AG04449 (cell line): ENCODE data around the gene SLX9.

Source experiments
- CTCF ChIA-PET: fragments of 350-600 bp; formaldehyde crosslinking; extraction: SDS; loops from one replicate; lab custom pipeline; 2021; ENCODE audit warnings: antibody characterized with exemption; lab: Yijun Ruan, JAX
- POLR2A ChIA-PET: fragments of 400-600, 350-600 bp; formaldehyde crosslinking; extraction: SDS; loops from one replicate; lab custom pipeline; 2020; ENCODE audit warnings: antibody characterized with exemption, inconsistent platforms; lab: Yijun Ruan, JAX
- DNase-seq: peaks from one replicate; pipeline ENCODE4 v3.0.0-alpha.2; 2010; ENCODE audit warnings: low read depth, low spot score
- H3K4me3 ChIP-seq: 2 replicates; pipeline ENCODE4 v1.5.1; 2011; ENCODE audit warnings: low read depth, mild to moderate bottlenecking, control low read depth, low read length
- TF ChIP-seq, protein P1 (sequence below): IDR thresholded peaks from one replicate; pipeline ENCODE4 v1.5.1; 2011; ENCODE audit warnings: mild to moderate bottlenecking, moderate library complexity, low read length, control low read depth, inconsistent platforms; ENCODE audit not compliant: insufficient read depth; ENCODE audit errors: missing control alignments

The SLX9 gene

DNA sequence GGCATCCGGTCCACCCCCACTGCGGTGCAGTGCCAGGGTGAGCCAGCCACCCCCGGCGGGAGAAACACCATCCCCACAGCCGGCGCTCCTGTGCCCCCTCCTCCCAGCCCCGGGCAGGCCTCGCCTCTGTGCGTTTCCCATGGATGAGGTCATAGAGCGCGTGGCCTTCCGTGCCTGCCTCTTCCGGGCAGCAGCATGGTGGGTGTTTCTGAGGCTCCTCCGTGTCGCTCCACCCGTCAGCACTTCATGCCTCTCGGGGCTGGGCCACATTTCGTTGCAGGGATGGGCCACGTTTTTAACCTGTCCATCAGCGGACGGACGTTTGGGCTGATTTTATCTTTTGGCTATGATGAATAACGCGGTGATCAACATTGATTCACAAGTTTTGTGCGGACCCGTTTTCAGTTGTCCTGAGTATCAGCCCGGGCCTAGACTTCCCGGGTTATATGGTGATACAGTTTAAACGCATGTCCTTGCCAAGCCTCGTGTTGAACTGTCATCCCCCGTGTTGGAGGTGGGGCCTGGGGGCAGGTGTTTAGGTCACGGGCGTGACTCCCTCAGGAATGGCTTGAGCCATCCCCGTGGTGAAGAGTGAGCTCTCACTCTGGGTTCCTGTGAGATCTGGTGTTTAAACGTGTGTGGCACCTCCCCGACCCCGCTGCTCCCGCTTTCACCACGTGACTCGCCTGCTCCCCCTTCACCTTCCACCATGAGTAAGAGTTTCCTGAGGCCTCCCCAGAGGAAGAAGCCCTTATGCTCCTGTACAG is 64.8 kb downstream of the SLX9 start:
- no peak overlapping the region for H3K4me3 ChIP-seq
- DNase-seq, result no peak
- ChIA-PET POLR2A (no interaction called here), CTCF (no interaction called here)
- TF ChIP-seq, protein P1, sequence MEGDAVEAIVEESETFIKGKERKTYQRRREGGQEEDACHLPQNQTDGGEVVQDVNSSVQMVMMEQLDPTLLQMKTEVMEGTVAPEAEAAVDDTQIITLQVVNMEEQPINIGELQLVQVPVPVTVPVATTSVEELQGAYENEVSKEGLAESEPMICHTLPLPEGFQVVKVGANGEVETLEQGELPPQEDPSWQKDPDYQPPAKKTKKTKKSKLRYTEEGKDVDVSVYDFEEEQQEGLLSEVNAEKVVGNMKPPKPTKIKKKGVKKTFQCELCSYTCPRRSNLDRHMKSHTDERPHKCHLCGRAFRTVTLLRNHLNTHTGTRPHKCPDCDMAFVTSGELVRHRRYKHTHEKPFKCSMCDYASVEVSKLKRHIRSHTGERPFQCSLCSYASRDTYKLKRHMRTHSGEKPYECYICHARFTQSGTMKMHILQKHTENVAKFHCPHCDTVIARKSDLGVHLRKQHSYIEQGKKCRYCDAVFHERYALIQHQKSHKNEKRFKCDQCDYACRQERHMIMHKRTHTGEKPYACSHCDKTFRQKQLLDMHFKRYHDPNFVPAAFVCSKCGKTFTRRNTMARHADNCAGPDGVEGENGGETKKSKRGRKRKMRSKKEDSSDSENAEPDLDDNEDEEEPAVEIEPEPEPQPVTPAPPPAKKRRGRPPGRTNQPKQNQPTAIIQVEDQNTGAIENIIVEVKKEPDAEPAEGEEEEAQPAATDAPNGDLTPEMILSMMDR, result no peak

DNA sequence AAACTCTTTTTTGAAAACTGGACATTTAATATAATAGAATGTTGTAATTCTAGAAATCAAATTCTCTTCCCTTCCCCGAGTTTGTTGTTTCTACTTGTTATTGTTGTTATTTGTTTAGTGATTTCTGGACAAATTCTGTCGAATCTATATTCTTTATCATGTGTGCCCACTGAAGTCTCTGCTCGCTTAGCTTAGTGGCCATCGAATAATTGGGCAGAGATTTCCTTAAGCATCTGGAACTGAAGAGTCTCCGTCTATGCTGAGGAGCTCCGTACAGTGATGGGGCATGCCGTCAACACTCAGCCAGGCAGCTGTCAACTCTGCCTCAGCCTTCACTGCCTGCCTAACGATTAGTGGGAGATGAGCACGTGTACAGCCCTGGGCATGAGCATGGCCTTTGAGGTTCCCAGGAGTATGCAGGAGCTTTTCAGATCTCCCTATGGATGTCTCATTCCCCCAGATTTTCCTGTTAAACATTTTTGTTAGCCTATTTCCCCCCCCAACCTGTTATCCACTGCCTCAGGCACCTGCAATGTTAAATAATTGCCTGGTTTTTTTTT is 66.8 kb downstream of the SLX9 start:
- POLR2A ChIA-PET, result interaction anchor here (0.6 kb wide), 1 partner anchor 75 kb away, joined by 3 read pairs; no protein-coding TSS in a partner anchor
- H3K4me3 ChIP-seq, result no peak overlapping the region
- CTCF ChIA-PET, result interaction anchor here (1.1 kb wide), 1 partner anchor 130 kb away, joined by 3 read pairs; no protein-coding TSS in a partner anchor
- DNase-seq, result no peak
- TF ChIP-seq, protein P1, result no peak

DNA sequence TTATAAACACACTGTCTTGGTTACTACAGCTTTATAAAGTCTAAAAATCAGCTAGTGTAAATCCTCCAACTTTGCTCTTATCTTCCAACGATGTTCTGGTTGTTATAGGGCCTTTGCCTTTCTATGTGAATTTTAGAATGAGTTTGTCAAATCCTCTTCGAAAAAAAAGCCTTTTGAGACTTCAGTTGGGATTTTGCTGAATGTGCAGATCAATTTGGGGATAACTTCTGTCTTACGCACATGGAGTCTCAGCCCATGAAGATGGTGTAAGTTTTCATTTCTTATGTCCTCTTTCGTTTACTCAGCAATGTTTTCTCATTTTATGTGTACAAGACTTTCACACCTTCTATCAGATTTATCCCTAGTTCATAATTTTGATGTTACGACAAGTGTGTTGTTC is 69.8 kb downstream of the SLX9 start:
- TF ChIP-seq, protein P1, result no peak
- H3K4me3 ChIP-seq, result no peak overlapping the region
- CTCF ChIA-PET, result interaction anchor here (1.9 kb wide), 1 partner anchor 131 kb away, joined by 4 read pairs; no protein-coding TSS in a partner anchor
- POLR2A ChIA-PET, result no interaction called here
- no peak for DNase-seq

DNA sequence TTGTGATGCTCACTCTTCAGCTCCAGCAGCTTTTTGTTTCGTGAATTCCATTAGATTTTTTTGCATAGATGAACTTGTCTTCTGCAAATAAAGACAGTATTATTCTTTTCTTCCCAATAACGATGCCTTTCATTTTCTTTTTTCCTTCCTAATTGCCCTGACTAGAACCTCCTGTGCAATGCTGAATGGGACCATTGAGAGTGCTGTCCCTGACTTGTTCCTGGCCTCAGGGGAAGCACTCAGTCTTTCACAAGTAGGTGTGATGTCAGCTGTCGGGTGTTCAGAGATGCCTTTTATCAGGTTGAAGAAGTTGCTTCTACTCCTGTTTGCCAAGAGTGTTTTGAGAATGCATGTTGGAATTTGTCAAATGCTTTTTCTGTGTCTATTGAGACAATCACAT is 70.3 kb downstream of the SLX9 start:
- no peak for DNase-seq
- ChIA-PET CTCF (interaction anchor here (1.9 kb wide), 1 partner anchor 130 kb away, joined by 4 read pairs; no protein-coding TSS in a partner anchor), POLR2A (no interaction called here)
- H3K4me3 ChIP-seq, result no peak overlapping the region
- TF ChIP-seq, protein P1, result no peak

DNA sequence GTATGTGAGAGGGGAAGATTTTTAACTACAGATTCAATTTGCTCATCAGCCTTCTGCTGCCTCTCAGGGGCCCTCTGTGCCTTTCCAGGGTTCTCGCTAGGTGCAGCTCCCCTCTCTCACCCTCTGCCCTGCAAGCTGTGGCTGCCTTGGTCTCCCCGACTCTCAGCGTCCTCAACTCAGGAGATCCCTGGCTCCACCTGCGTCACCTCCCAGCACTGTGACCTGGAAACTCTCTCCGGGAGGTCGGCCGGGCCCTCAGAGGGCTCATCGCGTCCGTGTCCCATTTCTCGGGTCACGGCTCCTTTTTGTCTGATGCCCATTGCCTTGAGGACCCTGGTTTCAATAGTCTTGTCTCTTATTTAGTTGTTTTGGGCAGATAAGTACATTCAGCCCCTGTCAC is 71.0 kb downstream of the SLX9 start:
- CTCF ChIA-PET, result interaction anchor here (1.9 kb wide), 1 partner anchor 130 kb away, joined by 4 read pairs; no protein-coding TSS in a partner anchor
- TF ChIP-seq, protein P1, result no peak
- DNase-seq, result no peak
- POLR2A ChIA-PET, result no interaction called here
- H3K4me3 ChIP-seq, result no peak overlapping the region

DNA sequence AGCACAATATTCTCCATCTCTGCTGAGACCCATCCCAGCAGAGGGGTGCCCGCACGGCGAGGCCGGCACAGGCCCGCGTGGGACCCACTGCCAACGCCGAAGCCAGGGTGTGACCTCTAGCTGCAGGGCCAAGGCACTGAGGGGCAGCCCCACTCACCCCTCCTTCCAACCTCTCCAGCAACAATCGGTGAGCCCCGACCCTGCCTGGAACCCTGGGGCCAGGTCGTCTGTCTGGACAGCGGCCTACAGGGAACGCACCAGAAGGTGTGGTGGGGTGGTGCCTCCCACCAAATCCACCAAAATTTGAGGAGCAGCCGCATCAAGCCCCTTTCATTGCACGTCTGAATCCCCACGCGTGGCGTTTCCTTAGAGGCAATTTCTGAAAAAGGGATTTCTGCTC is 71.6 kb downstream of the SLX9 start:
- TF ChIP-seq, protein P1, result no peak
- no peak overlapping the region for H3K4me3 ChIP-seq
- no peak for DNase-seq
- ChIA-PET POLR2A (interaction anchor here (0.6 to 1.8 kb wide), 2 partner anchors 49 to 127 kb away, joined by 3 to 11 read pairs; no protein-coding TSS in a partner anchor), CTCF (interaction anchor here (1.3 to 2.4 kb wide), 4 partner anchors 12 to 127 kb away, joined by 4 to 8 read pairs (median 4); no protein-coding TSS in a partner anchor)
